HL-60 (cell line): Measurements from ENCODE around the gene ROR2.

Experiments used
- DNase-seq, 2 experiments: peaks; one replicate each; pipeline ENCODE4 v3.0.0-alpha.2; 2010 to 2020; ENCODE audit warnings: low read depth in 1 of 2, low spot score in 1 of 2
- H3K27ac ChIP-seq: fragments of 250-450 bp; sonication (Bioruptor Pico); replicated peaks from 2 replicates; pipeline ENCODE4 v1.5.1; 2020; ENCODE audit warnings: mild to moderate bottlenecking, moderate library complexity
- H3K27me3 ChIP-seq: fragments of 250-450 bp; sonication (Bioruptor Pico); 2 replicates; pipeline ENCODE4 v1.5.1; 2021; ENCODE audit warnings: mild to moderate bottlenecking, moderate library complexity; ENCODE audit not compliant: insufficient read depth, poor library complexity, severe bottlenecking
- H3K4me3 ChIP-seq: replicated peaks from 2 replicates; pipeline ENCODE4 v1.5.1; 2011; ENCODE audit warnings: mild to moderate bottlenecking, control low read depth, low read length; ENCODE audit not compliant: insufficient read depth
- CTCF ChIP-seq: IDR thresholded peaks from one replicate; pipeline ENCODE4 v1.5.1; 2011; ENCODE audit warnings: low read length, control low read depth, inconsistent platforms; ENCODE audit not compliant: insufficient read depth
- GABPA ChIP-seq: IDR thresholded peaks from 2 replicates; pipeline ENCODE4 v1.6.1; 2012; ENCODE audit warnings: low read depth
- POLR2AphosphoS5 ChIP-seq: IDR thresholded peaks from 2 replicates; pipeline ENCODE4 v1.6.1; 2012; ENCODE audit warnings: low read depth
- REST ChIP-seq: IDR thresholded peaks from 2 replicates; pipeline ENCODE4 v1.6.1; 2012; ENCODE audit warnings: low read depth; ENCODE audit not compliant: insufficient replicate concordance
- SPI1 ChIP-seq: IDR thresholded peaks from 2 replicates; pipeline ENCODE4 v1.6.1; 2012; ENCODE audit warnings: low read depth, mild to moderate bottlenecking, borderline replicate concordance

ROR2 gene

GRCh38 chr9:91726406-91727100, 223.5 kb downstream of the ROR2 start:
- no peak for DNase-seq
- Histone ChIP-seq H3K27ac (no peak overlapping the region), H3K27me3 (no peaks in the 10 kb centered on the region), H3K4me3 (no peak overlapping the region)
- TF ChIP-seq GABPA (no peak), REST (no peak), CTCF (no peak), SPI1 (no peak), POLR2AphosphoS5 (no peak)

- Histone ChIP-seq H3K27ac (no peak overlapping the region), H3K4me3 (no peak overlapping the region), H3K27me3 (no peaks in the 10 kb centered on the region)
- TF ChIP-seq POLR2AphosphoS5 = no peak
- TF ChIP-seq SPI1 = no peak
- TF ChIP-seq CTCF = no peak
- no peak for TF ChIP-seq REST
- no peak for TF ChIP-seq GABPA
- DNase-seq = no peak
These were observed 224.4 kb downstream of the ROR2 start for GRCh38 chr9:91725651-91726050.

DNA sequence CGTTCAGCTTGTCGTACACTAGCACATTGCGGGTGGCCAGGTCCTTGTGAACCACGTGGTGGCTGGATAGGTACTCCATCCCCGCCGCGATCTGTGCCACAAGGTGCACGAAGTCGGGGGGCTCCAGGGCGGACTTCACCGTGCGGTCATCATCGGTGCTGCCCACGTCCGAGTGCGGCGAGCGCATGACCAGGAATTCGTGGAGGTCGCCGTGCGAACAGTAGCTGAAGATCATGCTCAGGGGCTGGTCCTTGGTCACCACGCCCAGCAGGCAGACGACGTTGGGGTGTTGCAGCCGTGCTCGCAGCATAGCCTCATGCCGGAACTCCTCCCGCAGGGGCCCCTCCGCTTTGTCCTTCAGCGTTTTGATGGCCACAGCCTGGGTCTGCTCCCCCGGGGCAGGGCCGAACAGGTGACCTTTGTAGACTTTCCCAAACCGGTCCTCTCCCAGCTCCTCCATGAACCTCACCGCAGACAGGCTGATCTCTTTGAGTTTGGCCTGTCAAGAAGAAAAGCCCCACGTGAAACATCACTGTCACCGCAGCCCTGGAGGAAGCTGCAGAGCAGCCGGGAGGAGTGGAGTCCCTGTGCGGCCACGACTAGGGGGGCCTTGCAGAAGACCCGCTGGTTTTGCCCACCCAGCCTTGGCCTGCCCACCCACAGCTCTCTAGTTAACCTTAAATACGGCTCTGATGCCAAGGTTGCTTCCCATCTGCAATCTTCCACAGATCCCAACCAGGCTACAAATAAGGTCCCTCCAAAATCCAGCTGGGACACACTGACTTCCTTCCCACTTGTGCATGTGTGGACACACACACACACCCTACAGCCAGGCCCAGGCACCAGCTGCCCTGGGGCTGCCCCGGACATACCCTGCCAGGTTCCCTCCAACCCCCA, 225.2 kb downstream of the ROR2 start:
- H3K4me3 ChIP-seq = no peak overlapping the region
- DNase-seq = no peak
- no peak for TF ChIP-seq GABPA
- no peak for TF ChIP-seq CTCF

More for the DNA sequence above, 225.2 kb downstream of the ROR2 start:
- H3K27ac ChIP-seq = no peak overlapping the region
- no peaks in the 10 kb centered on the region for H3K27me3 ChIP-seq
